Esophagus muscularis mucosa (tissue), 4 donors: ENCODE data around the gene DSTYK. TPM values are rescaled to one million over a fixed set of nuclear protein-coding genes. Genes with fewer than 3 reads are reported as not detected.

ENCODE experiments used
- DNase-seq: peaks from one replicate; pipeline ENCODE4 v3.0.0-alpha.2; 2017; ENCODE audit errors: extremely low spot score
- H3K27ac ChIP-seq, 4 donors: fragments of 200-600 bp; sonication (generic); replicated peaks in 1 of 4; 1 replicate in 3 of 4; 2 replicates in 1 of 4; pipeline ENCODE4 v1.5.1; 2016 to 2019; ENCODE audit warnings: mild to moderate bottlenecking in 1 of 4
- H3K27me3 ChIP-seq, 4 donors: fragments of 200-600 bp; sonication (generic); one replicate each; pipeline versions ENCODE4 v1.5.1 to v1.6.0; 2016 to 2019
- H3K36me3 ChIP-seq, 4 donors: fragments of 200-600 bp; sonication (generic); one replicate each; pipeline ENCODE4 v1.5.1; 2016 to 2019
- H3K4me1 ChIP-seq, 4 donors: fragments of 200-600 bp; sonication (generic); one replicate each; pipeline ENCODE4 v1.5.1; 2016 to 2019
- H3K4me3 ChIP-seq, 4 donors: fragments of 200-600 bp; sonication (generic); 1 replicate in 2 of 4; 2 replicates in 2 of 4; pipeline ENCODE4 v1.5.1; 2016 to 2019; ENCODE audit warnings: mild to moderate bottlenecking in 4 of 4, moderate library complexity in 1 of 4
- H3K9me3 ChIP-seq, 4 donors: fragments of 200-600 bp; sonication (generic); 1 replicate in 3 of 4; 2 replicates in 1 of 4; pipeline ENCODE4 v1.5.1; 2016 to 2019
- EP300 ChIP-seq: sonication (generic); formaldehyde crosslinking; IDR thresholded peaks from one replicate; pipeline ENCODE4 v1.6.1; 2017; ENCODE audit warnings: antibody characterized with exemption
- POLR2A ChIP-seq: fragments of 450-650 bp; IDR thresholded peaks from one replicate; pipeline ENCODE4 v1.6.1; 2017; ENCODE audit warnings: antibody characterized with exemption, moderate library complexity, mild to moderate bottlenecking, low read depth
- POLR2AphosphoS5 ChIP-seq, 2 donors: sonication (generic); formaldehyde crosslinking; IDR thresholded peaks; one replicate each; pipeline ENCODE4 v1.6.1; 2017; ENCODE audit warnings: antibody characterized with exemption in 2 of 2
- WGBS: methylation state at CpG from one replicate; pipeline ENCODE4 v1.1.5; 2018; 5-methylcytosine and 5-hydroxymethylcytosine counted together
- intact Hi-C: fragments of 100-400 bp; cut with DNase I; formaldehyde crosslinking; loops from one replicate; pipeline ENCODE4 v1.15.1; 2023
- total RNA-seq, 4 donors: library from RNA; depleted of rRNA; stranded (reverse); fragments of >200 nt; gene quantifications; one replicate each; pipeline versions ENCODE4 v1.1.0 to v1.2.1, GENCODE V29; 2016
- TF ChIP-seq, protein P1 (sequence below), 3 experiments: fragments of 200-600 bp in 2 of 3; fragments of 450-650 bp in 1 of 3; sonication (generic) in 2 of 3; IDR thresholded peaks; one replicate each; pipeline ENCODE4 v1.5.1; 2017 to 2019; ENCODE audit warnings: antibody characterized with exemption in 3 of 3, mild to moderate bottlenecking in 2 of 3, moderate library complexity in 1 of 3

Gene DSTYK
- total RNA-seq, 4 donors from 2014 or later: 12.0 to 16.1 (median 13.9) TPM

DNA sequence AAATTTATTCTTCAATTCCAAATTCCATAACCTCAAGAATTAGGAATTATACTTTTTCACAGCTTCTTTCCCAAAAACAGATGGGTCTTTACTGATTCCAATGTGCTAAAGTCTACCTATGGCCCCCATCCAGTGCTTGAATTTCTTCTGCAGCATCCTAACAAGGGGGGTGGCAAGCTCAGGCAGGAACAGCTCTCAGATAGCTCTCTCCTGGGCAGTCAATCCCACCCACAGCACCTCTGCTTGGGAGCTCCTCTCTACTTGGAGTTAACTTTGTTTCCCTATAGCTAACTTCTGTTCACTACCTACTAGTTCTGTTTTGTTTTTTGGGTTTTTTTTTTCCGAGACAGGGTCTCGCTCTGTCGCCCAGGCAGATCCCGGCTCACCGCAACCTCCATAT is 101.8 kb downstream of the DSTYK start:
- TF ChIP-seq, protein P1, sequence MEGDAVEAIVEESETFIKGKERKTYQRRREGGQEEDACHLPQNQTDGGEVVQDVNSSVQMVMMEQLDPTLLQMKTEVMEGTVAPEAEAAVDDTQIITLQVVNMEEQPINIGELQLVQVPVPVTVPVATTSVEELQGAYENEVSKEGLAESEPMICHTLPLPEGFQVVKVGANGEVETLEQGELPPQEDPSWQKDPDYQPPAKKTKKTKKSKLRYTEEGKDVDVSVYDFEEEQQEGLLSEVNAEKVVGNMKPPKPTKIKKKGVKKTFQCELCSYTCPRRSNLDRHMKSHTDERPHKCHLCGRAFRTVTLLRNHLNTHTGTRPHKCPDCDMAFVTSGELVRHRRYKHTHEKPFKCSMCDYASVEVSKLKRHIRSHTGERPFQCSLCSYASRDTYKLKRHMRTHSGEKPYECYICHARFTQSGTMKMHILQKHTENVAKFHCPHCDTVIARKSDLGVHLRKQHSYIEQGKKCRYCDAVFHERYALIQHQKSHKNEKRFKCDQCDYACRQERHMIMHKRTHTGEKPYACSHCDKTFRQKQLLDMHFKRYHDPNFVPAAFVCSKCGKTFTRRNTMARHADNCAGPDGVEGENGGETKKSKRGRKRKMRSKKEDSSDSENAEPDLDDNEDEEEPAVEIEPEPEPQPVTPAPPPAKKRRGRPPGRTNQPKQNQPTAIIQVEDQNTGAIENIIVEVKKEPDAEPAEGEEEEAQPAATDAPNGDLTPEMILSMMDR (IDR thresholded peaks at IDR 0.05): no peak
- TF ChIP-seq POLR2A (no peak), EP300 (no peak), POLR2AphosphoS5 (IDR thresholded peaks at IDR 0.05) (no peak)
- Histone ChIP-seq H3K27me3 (no peaks in the 10 kb centered on the region), H3K36me3 (peaks cover 23 to 96% (median 70%) of the 10 kb centered on the region in 4 donors), H3K9me3 (no peaks in the 10 kb centered on the region), H3K4me3 (no peak overlapping the region), H3K27ac (no peak overlapping the region), H3K4me1 (no peaks in the 10 kb centered on the region)
- DNase-seq: no peak
- 95% methylated on average over 5 of the region's 5 CpGs for WGBS
- intact Hi-C loops: no loop called here

DNA sequence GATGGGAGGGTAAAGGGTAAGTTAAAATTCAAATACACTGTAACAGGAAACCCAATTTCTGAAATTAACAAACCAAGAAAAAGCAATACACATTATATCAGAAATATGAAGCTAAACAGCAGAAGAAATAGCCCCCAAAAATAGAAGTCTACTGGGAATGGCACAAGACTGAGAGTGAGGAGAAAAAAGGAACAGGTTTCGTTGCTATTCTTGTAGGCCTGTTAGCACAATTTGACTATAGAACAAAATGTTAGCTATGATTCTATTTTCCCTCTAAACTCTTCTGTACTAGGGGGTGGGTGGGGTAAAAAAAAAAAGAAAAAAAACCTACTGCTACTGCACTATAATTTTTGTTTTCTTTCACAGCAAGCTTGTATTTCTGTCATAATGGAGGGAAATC is 102.2 kb downstream of the DSTYK start:
- intact Hi-C loops: no loop called here
- no peak overlapping the region for H3K27ac ChIP-seq
- no peak overlapping the region for H3K4me3 ChIP-seq
- H3K36me3 ChIP-seq: peaks cover 23 to 96% (median 70%) of the 10 kb centered on the region in 4 donors
- no peaks in the 10 kb centered on the region for H3K4me1 ChIP-seq
- no peaks in the 10 kb centered on the region for H3K9me3 ChIP-seq
- WGBS: 91% methylated on average over 1 of the region's 1 CpG
- TF ChIP-seq, protein P1 (IDR thresholded peaks at IDR 0.05): no peak
- TF ChIP-seq POLR2AphosphoS5 (IDR thresholded peaks at IDR 0.05): no peak
- no peak for TF ChIP-seq EP300
- no peak for TF ChIP-seq POLR2A
- no peak for DNase-seq
- no peaks in the 10 kb centered on the region for H3K27me3 ChIP-seq

DNA sequence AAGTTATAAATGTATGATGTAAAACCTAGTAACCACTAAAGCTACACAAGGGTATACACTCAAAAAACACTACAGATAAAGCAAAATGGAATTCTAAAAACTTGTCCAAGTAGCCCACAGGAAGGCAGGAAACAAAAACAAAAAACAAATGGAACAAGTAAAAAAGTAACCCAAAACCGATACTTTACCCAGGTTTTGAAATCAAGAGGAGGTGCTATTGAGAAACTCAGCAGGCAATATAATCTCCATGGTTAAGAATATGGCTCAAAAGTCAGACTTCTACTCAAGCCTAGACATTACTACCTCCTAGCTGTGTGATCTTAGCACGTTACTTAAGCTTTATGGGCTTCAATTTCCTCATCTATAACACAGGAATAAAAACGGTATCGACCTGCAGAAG is 103.0 kb downstream of the DSTYK start:
- no peaks in the 10 kb centered on the region for H3K27me3 ChIP-seq
- H3K4me3 ChIP-seq: no peak overlapping the region
- intact Hi-C loops: no loop called here
- DNase-seq: no peak
- WGBS: 80% methylated on average over 4 of the region's 4 CpGs
- no peaks in the 10 kb centered on the region for H3K9me3 ChIP-seq
- TF ChIP-seq, protein P1 (IDR thresholded peaks at IDR 0.05): no peak
- TF ChIP-seq POLR2AphosphoS5 (IDR thresholded peaks at IDR 0.05): no peak
- TF ChIP-seq EP300: no peak
- TF ChIP-seq POLR2A: no peak
- peaks cover 31 to 96% (median 70%) of the 10 kb centered on the region in 4 donors for H3K36me3 ChIP-seq
- no peaks in the 10 kb centered on the region for H3K4me1 ChIP-seq
- no peak overlapping the region for H3K27ac ChIP-seq

DNA sequence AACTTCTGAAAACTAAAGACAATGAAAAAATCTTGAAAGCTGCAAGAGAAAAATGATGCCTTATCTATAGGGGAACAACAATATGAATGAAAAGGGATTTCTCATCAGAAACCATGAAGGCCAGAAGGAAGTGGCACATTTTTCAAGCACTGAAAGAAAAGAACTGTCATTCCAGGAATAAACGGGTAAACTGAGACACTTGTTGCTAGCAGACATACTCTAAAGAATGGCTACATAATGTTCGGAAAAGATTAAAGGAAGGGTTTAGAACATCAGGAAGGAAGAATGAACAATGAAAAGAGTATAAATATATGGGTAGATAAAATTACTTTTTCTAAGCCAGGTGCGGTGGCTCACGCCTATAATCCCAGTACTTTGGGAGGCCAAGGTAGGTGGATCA is 104.2 kb downstream of the DSTYK start:
- WGBS: 96% methylated on average over 4 of the region's 4 CpGs
- intact Hi-C loops: no loop called here
- no peak for DNase-seq
- Histone ChIP-seq H3K36me3 (peaks cover 41 to 96% (median 72%) of the 10 kb centered on the region in 4 donors), H3K27ac (no peak overlapping the region), H3K4me1 (no peaks in the 10 kb centered on the region), H3K9me3 (no peaks in the 10 kb centered on the region), H3K4me3 (no peak overlapping the region), H3K27me3 (no peaks in the 10 kb centered on the region)
- TF ChIP-seq POLR2A: no peak
- no peak for TF ChIP-seq EP300
- TF ChIP-seq, protein P1 (IDR thresholded peaks at IDR 0.05): no peak

DNA sequence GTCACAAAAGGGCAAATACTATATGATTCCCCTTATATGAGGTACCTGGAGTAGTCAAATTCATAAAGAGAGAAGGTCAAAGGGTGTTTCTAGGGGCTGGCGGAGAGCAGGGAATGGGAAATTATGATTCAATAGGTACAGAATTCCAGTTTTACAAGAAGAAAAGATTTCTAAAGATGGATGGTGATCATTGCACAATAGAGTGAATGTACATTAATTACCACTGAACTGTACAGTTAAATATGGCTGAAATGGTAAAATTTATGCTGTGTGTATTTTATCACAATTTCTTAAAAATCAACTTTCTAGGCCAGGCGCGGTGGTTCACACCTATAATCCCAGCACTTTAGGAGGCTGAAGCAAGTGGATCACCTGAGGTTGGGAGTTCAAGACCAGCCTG is 109.1 kb downstream of the DSTYK start:
- Histone ChIP-seq H3K4me1 (no peaks in the 10 kb centered on the region), H3K4me3 (no peak overlapping the region), H3K9me3 (no peaks in the 10 kb centered on the region), H3K36me3 (peaks cover 64 to 100% (median 89%) of the 10 kb centered on the region in 4 donors), H3K27me3 (no peaks in the 10 kb centered on the region), H3K27ac (no peak overlapping the region)
- TF ChIP-seq POLR2A (no peak), POLR2AphosphoS5 (IDR thresholded peaks at IDR 0.05) (no peak), EP300 (no peak)
- TF ChIP-seq, protein P1 (IDR thresholded peaks at IDR 0.05): no peak
- 95% methylated on average over 3 of the region's 3 CpGs for WGBS
- intact Hi-C loops: no loop called here
- no peak for DNase-seq
